ENCODE data around the gene KIF18A. TPM values are rescaled to one million over a fixed set of nuclear protein-coding genes. Genes with fewer than 3 reads are reported as not detected.

KIF18A gene
- total and polyA plus RNA-seq, 9 of the 15 experiments (the other 6 are each of a cell fraction or from before 2014, with no cell fraction given), result 15.1 to 36.1 (median 24.3) TPM

- TF ChIP-seq, protein P1, sequence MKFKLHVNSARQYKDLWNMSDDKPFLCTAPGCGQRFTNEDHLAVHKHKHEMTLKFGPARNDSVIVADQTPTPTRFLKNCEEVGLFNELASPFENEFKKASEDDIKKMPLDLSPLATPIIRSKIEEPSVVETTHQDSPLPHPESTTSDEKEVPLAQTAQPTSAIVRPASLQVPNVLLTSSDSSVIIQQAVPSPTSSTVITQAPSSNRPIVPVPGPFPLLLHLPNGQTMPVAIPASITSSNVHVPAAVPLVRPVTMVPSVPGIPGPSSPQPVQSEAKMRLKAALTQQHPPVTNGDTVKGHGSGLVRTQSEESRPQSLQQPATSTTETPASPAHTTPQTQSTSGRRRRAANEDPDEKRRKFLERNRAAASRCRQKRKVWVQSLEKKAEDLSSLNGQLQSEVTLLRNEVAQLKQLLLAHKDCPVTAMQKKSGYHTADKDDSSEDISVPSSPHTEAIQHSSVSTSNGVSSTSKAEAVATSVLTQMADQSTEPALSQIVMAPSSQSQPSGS (CRISPR knock-in tag; IDR thresholded peaks at IDR 0.05), result no peak
- TF ChIP-seq ZNF408 (CRISPR knock-in tag; IDR thresholded peaks at IDR 0.05; ENCODE audit: low read depth) (no peak), MAX (CRISPR knock-in tag; IDR thresholded peaks at IDR 0.05) (no peak)
Measured at GRCh38 chr11:28086569-28086968, 21.4 kb downstream of the KIF18A start (continued).

DNA sequence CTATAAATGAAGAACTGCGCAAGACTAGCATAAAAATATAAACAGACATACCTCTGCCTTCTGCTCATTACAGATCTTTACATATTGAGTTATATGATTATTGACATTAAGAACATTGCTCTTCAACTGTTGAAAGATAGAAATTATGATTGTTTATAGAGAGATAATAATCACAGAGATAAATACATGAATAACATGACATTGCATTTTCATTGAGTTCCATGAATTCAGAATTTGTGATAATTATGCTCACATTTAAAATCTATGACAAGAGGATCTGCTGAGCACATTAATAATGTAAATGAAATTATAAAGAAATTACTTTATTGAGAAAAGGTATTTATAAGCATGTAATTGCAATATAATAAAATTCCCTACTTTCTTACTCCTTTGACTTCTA lies 24.8 kb downstream of the KIF18A start:
- POLR2A ChIA-PET, result interaction anchor here (1.1 kb wide), 1 partner anchor 9 kb away, joined by 3 read pairs; no protein-coding TSS in a partner anchor
- no peak overlapping the region for H3K9ac ChIP-seq (ENCODE audit: insufficient read depth in 1 of 2, low read depth in 2 of 2, low read length in 2 of 2)
- WGBS (ENCODE audit: insufficient coverage, low coverage, missing lambda C conversion rate), result 100% methylated on average over 1 of the region's 1 CpG
- no peak for FAIRE-seq
- BruUV-seq (replicated peaks), result no TSS peak
- H3K9me3 ChIP-seq (replicated peaks; ENCODE audit: control insufficient read depth, insufficient read depth, low read depth, low read length), result no peaks in the 10 kb centered on the region
- H3K79me2 ChIP-seq (ENCODE audit: control insufficient read depth, insufficient read depth, low read length), result no peaks in the 10 kb centered on the region
- no peak for ATAC-seq
- H3K4me1 ChIP-seq (replicated peaks in 1 of 2; ENCODE audit: control insufficient read depth in 2 of 2, insufficient read depth in 2 of 2, low read length in 2 of 2), result no peaks in the 10 kb centered on the region
- intact Hi-C loops (cut with micrococcal nuclease), result no loop called here
- H3K27ac ChIP-seq (ENCODE audit: extremely low read depth, low read depth, low read length), result no peak overlapping the region
- no peaks in the 10 kb centered on the region for H3K9me1 ChIP-seq (ENCODE audit: control insufficient read depth, insufficient read depth, low read length)
- H3K27me3 ChIP-seq (ENCODE audit: control insufficient read depth in 2 of 2, insufficient read depth in 2 of 2, low read length in 2 of 2), result no peaks in the 10 kb centered on the region
- CTCF ChIA-PET (ENCODE audit: low intra/inter-chr PET ratio), result no interaction called here
- no peaks in the 10 kb centered on the region for H4K20me1 ChIP-seq (replicated peaks; ENCODE audit: control insufficient read depth, insufficient read depth, low read length)
- no peak overlapping the region for H3K4me2 ChIP-seq (ENCODE audit: insufficient read depth, low read length)
- H2AFZ ChIP-seq (ENCODE audit: low read depth, low read length), result no peak overlapping the region
- in situ Hi-C loops (cut with MboI), result no loop called here
- H3K36me3 ChIP-seq (ENCODE audit: control insufficient read depth, insufficient read depth, low read length), result peaks cover 65% of the 10 kb centered on the region
- no peak for DNase-seq (ENCODE audit: extremely low read depth in 1 of 4, low spot score in 3 of 4)
- TF ChIP-seq MAFG (tag; conservative IDR thresholded peaks at IDR 0.05) (0 out of 2 replicates have a peak, but pooled peaks have one; percentile 13), ZNF316 (IDR thresholded peaks at IDR 0.05) (peak; percentile 61), CBX8 (IDR thresholded peaks at IDR 0.05; ENCODE audit: borderline replicate concordance, extremely low read depth, low read depth, low read length, poor library complexity, severe bottlenecking) (no peak)
- H3K4me3 ChIP-seq, result no peak overlapping the region

Data from K562 (cell line).